Esophagus muscularis mucosa (tissue), 4 donors: ENCODE measurements around the gene ITGAL.

ENCODE experiments used
- EP300 ChIP-seq: sonication (generic); formaldehyde crosslinking; IDR thresholded peaks from one replicate; pipeline ENCODE4 v1.6.1; 2017; ENCODE audit warnings: antibody characterized with exemption
- POLR2AphosphoS5 ChIP-seq, 2 donors: sonication (generic); formaldehyde crosslinking; IDR thresholded peaks; one replicate each; pipeline ENCODE4 v1.6.1; 2017; ENCODE audit warnings: antibody characterized with exemption in 2 of 2
- TF ChIP-seq, protein P1 (sequence below), 3 experiments: fragments of 200-600 bp in 2 of 3; fragments of 450-650 bp in 1 of 3; sonication (generic) in 2 of 3; IDR thresholded peaks; one replicate each; pipeline ENCODE4 v1.5.1; 2017 to 2019; ENCODE audit warnings: antibody characterized with exemption in 3 of 3, mild to moderate bottlenecking in 2 of 3, moderate library complexity in 1 of 3

DNA sequence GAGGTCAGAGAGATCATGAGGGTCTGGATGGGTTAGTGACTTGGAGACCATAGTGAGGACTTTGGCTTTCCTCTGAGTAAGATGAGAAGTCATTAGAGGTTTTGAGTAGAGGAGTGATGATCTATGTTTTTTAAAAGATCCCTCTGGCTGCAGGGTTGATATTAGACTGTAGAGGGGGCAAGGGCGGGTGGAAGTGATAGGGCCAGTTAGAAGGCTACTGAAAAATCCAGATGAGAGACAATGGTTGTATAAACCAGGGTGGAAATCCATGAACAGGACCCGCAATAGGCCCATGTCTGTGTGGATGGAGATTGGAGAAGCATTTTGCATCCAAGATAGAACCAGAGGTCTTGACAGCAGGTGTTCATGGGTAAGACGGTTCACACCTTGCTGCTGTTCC, 9.8 kb downstream of the ITGAL start:
- TF ChIP-seq POLR2AphosphoS5 (IDR thresholded peaks at IDR 0.05) (no peak), EP300 (no peak)
- TF ChIP-seq, protein P1, sequence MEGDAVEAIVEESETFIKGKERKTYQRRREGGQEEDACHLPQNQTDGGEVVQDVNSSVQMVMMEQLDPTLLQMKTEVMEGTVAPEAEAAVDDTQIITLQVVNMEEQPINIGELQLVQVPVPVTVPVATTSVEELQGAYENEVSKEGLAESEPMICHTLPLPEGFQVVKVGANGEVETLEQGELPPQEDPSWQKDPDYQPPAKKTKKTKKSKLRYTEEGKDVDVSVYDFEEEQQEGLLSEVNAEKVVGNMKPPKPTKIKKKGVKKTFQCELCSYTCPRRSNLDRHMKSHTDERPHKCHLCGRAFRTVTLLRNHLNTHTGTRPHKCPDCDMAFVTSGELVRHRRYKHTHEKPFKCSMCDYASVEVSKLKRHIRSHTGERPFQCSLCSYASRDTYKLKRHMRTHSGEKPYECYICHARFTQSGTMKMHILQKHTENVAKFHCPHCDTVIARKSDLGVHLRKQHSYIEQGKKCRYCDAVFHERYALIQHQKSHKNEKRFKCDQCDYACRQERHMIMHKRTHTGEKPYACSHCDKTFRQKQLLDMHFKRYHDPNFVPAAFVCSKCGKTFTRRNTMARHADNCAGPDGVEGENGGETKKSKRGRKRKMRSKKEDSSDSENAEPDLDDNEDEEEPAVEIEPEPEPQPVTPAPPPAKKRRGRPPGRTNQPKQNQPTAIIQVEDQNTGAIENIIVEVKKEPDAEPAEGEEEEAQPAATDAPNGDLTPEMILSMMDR (IDR thresholded peaks at IDR 0.05) = no peak
